Measurements from ENCODE around the gene ACTR3C.
"Not testable (repeated sequence)": the region's sequence is repeated elsewhere in the genome, so short reads cannot be mapped to it uniquely, and the experiment has no call there.

ACTR3C gene

DNA sequence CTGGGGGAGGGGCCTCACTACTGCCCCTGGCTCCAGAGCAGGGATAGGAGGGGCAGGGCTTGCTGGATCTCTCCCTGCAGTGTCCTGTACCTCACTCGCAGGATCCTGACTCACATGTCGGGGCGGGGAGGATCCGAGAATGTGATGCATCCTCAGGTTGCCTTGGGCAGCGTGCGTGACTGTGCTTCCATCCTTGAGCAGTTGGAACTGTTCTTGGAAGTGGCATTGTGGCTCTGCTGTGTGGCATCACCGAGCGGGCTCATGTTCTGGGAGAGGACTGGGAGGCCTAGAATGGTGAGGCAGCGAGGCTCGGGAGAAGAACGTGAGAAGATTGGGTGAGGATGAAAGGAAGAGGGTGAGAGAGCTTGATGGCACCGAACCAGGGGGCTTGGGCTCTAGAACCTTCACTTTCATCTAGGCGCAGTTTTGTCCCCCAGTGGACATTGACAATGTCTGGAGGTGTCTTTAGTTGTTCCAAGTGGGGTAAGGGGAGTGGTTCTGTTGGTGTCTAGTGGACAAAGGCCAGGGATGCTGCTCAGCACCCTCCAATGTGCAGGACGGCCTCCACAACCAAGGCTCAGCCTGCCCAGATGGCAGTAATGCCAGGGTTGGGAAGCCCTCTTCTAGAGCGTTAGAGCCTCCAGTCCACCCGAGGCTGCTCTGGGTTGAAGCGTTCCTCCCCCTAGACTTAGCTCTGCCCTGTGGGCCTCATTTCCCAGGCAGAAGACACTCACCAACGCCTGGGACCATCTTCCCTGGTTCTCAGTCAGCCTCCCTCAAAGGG, 9.7 kb upstream of the ACTR3C start:
- H3K27ac Mint-ChIP-seq: peak overlapping the region; percentile 53
- H3K36me3 Mint-ChIP-seq: peaks cover 34% of the 10 kb centered on the region
- peaks cover 6% of the 10 kb centered on the region for H3K4me1 Mint-ChIP-seq
- H3K9me3 Mint-ChIP-seq: no peaks in the 10 kb centered on the region
- DNase-seq (ENCODE audit: low spot score in 2 of 2) (no peak), ATAC-seq (no peak)
- no peak overlapping the region for H3K4me3 Mint-ChIP-seq

- DNase-seq (ENCODE audit: low spot score in 2 of 2) (no peak), ATAC-seq (no peak)
- Mint-ChIP-seq H3K4me3 (no peak overlapping the region), H3K4me1 (peaks cover 10% of the 10 kb centered on the region), H3K36me3 (peaks cover 49% of the 10 kb centered on the region), H3K27ac (no peak overlapping the region), H3K9me3 (no peaks in the 10 kb centered on the region)
Observed at GRCh38 chr7:150330211-150330885, 7.0 kb upstream of the ACTR3C start.

- Mint-ChIP-seq H3K36me3 (peaks cover 57% of the 10 kb centered on the region), H3K9me3 (no peaks in the 10 kb centered on the region), H3K4me3 (no peak overlapping the region), H3K4me1 (peaks cover 18% of the 10 kb centered on the region), H3K27ac (no peak overlapping the region)
- DNase-seq (ENCODE audit: low spot score in 2 of 2) (no peak), ATAC-seq (no peak)
Observed at GRCh38 chr7:150329331-150330120, 6.2 kb upstream of the ACTR3C start.

GRCh38 chr7:150327308-150327707, 4.0 kb upstream of the ACTR3C start:
- Mint-ChIP-seq H3K4me3 (no peak overlapping the region), H3K36me3 (peaks cover 69% of the 10 kb centered on the region)
- no peak for ATAC-seq

DNA sequence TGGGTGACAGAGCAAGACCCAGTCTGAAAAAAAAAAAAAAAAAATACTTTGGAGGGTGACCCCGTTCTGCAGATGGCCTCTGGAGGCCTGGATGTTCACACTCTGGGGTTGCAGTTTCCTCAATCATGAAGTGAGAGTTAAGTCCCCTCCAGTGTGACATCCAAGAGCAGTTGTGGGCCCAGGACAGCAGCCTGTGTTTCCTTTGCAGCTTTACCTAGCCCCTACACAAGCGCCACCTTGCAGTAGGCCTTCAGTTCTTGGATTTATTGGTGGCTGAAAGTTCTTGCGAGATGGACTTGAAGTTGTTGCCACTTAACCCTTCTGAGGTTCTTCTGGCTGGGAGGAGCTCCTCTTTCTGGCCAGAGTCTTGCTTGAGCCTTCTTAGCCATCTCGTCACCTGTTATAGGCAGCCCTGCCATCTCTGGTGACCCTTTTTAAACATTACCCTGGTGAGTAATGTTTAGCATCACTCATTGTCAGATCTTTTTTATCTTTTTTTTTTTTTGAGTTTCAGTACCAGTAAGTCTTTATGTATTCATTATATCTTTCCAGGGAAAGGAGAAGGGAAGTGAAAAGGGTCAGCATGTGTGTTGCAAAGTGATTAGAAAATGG, 3.4 kb upstream of the ACTR3C start:
- Mint-ChIP-seq H3K4me1 (peaks cover 39% of the 10 kb centered on the region), H3K36me3 (peaks cover 74% of the 10 kb centered on the region), H3K27ac (no peak overlapping the region), H3K4me3 (no peak overlapping the region), H3K9me3 (no peaks in the 10 kb centered on the region)
- DNase-seq (ENCODE audit: low spot score in 2 of 2): no peak
- no peak for ATAC-seq

More at GRCh38 chr7:150327308-150327707, 4.0 kb upstream of the ACTR3C start:
- no peaks in the 10 kb centered on the region for H3K9me3 Mint-ChIP-seq
- peaks cover 34% of the 10 kb centered on the region for H3K4me1 Mint-ChIP-seq
- H3K27ac Mint-ChIP-seq: no peak overlapping the region
- no peak for DNase-seq (ENCODE audit: low spot score in 2 of 2)

- Mint-ChIP-seq H3K36me3 (peaks cover 83% of the 10 kb centered on the region), H3K4me1 (peaks cover 48% of the 10 kb centered on the region), H3K9me3 (no peaks in the 10 kb centered on the region), H3K4me3 (no peak overlapping the region), H3K27ac (no peak overlapping the region)
- no peak for ATAC-seq
- DNase-seq (ENCODE audit: low spot score in 2 of 2): no peak
Observed at GRCh38 chr7:150325901-150326300, 2.6 kb upstream of the ACTR3C start.

DNA sequence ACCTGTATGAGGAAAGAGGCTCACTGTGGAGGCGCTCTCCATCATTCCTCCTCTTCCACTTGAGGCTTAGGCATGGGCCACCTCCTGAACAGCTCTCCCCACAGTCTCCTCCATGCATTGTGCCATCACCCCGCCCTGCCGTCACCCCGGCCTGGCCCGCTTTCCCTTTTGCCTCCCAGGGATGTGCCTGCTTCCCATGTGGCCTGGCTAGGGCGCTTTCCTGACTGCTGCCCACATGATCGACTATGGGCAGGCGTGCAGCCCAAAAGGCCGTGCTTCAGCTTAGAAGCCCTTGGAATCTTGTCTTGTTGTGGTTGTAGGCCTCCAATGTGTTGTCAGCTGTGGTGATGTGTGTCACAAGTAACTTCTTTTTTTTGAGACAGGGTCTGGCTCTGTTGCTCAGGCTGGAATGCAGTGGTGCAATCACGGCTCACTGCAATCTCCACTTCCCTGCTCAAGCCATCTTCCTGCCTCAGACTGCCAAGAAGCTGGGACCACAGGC, 1.8 kb upstream of the ACTR3C start:
- ATAC-seq (no peak), DNase-seq (ENCODE audit: low spot score in 2 of 2) (no peak)
- H3K36me3 Mint-ChIP-seq: peaks cover 84% of the 10 kb centered on the region
- peak overlapping the region; percentile 99 for H3K27ac Mint-ChIP-seq
- H3K9me3 Mint-ChIP-seq: no peaks in the 10 kb centered on the region
- H3K4me3 Mint-ChIP-seq: peak overlapping the region; percentile 95
- peaks cover 56% of the 10 kb centered on the region for H3K4me1 Mint-ChIP-seq

- Mint-ChIP-seq H3K36me3 (peaks cover 84% of the 10 kb centered on the region), H3K4me1 (peaks cover 62% of the 10 kb centered on the region), H3K9me3 (no peaks in the 10 kb centered on the region), H3K27ac (peak overlapping the region; percentile 99), H3K4me3 (peak overlapping the region; percentile 95)
- no peak for DNase-seq (ENCODE audit: low spot score in 2 of 2)
- ATAC-seq: no peak
Observed at GRCh38 chr7:150324373-150324961, 1.1 kb upstream of the ACTR3C start.

DNA sequence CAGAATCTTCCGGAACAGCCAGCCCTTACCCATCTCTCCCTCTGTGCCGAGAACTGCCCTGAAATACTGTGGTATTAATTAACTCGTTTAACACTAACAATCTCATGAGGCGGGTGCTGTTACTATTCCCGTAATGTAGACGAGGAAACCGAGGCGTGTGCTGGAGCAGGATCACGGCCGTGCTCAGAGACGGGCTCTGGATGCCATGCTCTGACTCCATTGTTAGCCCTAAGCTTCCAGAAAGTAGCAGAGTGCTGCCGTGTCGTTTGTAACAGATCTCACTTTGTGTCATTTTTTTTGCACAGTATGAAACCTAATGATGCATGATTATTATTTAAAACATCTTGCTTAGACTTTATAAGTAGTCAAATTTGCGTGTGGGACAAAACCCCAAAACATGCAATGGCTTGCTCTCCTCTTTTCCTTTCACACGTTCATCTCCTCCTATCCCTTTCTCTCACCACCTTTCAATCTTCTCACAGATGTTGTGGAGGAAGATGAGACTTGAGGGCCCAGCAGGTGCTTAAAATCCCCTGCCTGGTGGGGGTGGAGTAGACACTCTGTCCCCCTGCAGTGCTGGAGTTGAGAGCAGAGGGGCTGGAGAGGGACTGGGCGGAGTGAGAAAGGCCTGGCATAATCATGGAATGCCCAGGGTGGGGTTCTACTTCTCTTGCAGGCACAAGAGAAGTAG, 482 bp upstream of the ACTR3C start:
- H3K27ac Mint-ChIP-seq: peak overlapping the region; percentile 99
- peaks cover 77% of the 10 kb centered on the region for H3K36me3 Mint-ChIP-seq

GRCh38 chr7:150322114-150322832, 1.1 kb downstream of the ACTR3C start:
- peaks cover 62% of the 10 kb centered on the region for H3K4me1 Mint-ChIP-seq
- peak overlapping the region; percentile 99 for H3K27ac Mint-ChIP-seq
- peak; percentile 58 to 86 for DNase-seq (ENCODE audit: low spot score in 2 of 2)
- H3K36me3 Mint-ChIP-seq: peaks cover 62% of the 10 kb centered on the region
- no peaks in the 10 kb centered on the region for H3K9me3 Mint-ChIP-seq
- peak overlapping the region; percentile 95 for H3K4me3 Mint-ChIP-seq
- peak; percentile 72 for ATAC-seq

More for the DNA sequence above, 482 bp upstream of the ACTR3C start:
- DNase-seq (ENCODE audit: low spot score in 2 of 2): no peak
- Mint-ChIP-seq H3K4me3 (peak overlapping the region; percentile 95), H3K4me1 (peaks cover 62% of the 10 kb centered on the region), H3K9me3 (no peaks in the 10 kb centered on the region)
- peak; percentile 9 for ATAC-seq

GRCh38 chr7:150321788-150322113, 1.6 kb downstream of the ACTR3C start:
- H3K36me3 Mint-ChIP-seq: peaks cover 57% of the 10 kb centered on the region
- DNase-seq (ENCODE audit: low spot score in 2 of 2) (no peak), ATAC-seq (no peak)
- peaks cover 62% of the 10 kb centered on the region for H3K4me1 Mint-ChIP-seq
- peak overlapping the region; percentile 95 for H3K4me3 Mint-ChIP-seq
- peak overlapping the region; percentile 99 for H3K27ac Mint-ChIP-seq
- H3K9me3 Mint-ChIP-seq: no peaks in the 10 kb centered on the region

DNA sequence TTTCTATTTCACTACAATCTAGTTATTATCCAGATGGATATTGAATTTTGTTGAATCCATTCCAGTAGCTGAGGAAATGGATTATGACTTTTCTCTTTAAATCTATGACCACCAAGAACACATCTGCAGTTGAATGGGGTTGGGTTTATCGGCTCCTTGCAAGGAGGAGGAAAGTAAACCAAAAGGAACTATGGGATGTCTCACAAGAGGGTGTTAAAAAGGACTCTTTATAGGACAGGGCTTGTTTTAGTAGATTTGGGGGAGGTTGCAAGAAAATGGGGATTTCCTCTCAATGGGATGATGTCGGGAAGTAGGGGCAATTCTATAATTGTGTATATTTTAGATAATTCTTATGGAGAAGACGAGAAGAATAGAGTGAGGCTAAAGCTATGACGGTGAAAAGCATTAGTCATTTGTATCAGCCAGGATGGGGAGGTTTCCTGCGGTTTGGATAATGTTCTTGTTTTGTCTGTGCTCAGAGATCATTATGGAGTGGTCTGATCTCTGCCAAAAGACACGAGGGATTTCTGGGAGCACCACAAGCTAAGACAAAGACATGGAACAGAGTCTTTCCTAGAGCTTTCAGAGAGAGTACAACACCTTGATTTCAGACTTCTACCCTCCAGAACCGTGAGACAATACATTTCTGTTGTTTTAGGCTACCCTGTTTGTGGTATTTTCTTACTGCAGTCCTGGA, 5.4 kb downstream of the ACTR3C start:
- H3K27ac Mint-ChIP-seq: no peak overlapping the region
- no peak overlapping the region for H3K4me3 Mint-ChIP-seq
- peaks cover 29% of the 10 kb centered on the region for H3K36me3 Mint-ChIP-seq
- no peaks in the 10 kb centered on the region for H3K9me3 Mint-ChIP-seq
- DNase-seq (ENCODE audit: low spot score in 2 of 2) (no peak), ATAC-seq (no peak)
- peaks cover 34% of the 10 kb centered on the region for H3K4me1 Mint-ChIP-seq

GRCh38 chr7:150316987-150317386, 6.4 kb downstream of the ACTR3C start:
- peaks cover 20% of the 10 kb centered on the region for H3K36me3 Mint-ChIP-seq
- not testable (repeated sequence) for H3K9me3 Mint-ChIP-seq; H3K27ac Mint-ChIP-seq; ATAC-seq; H3K4me3 Mint-ChIP-seq; DNase-seq (ENCODE audit: low spot score in 2 of 2)
- H3K4me1 Mint-ChIP-seq: peaks cover 25% of the 10 kb centered on the region

All from stimulated activated effector memory CD8-positive, alpha-beta T cell treated with anti-CD3 and anti-CD28 coated beads, Interleukin-12 subunit alpha, Interleukin-12 subunit beta, amount 100 ng/mL, for 72 hours (primary cell).